ENCODE measurements around the gene HECTD2.

HECTD2 gene

GRCh38 chr10:91391920-91392319, 18.2 kb upstream of the HECTD2 start:
- no peak overlapping the region for H3K27ac ChIP-seq
- TF ChIP-seq CTCF (conservative IDR thresholded peaks at IDR 0.05), result no peak

GRCh38 chr10:91406322-91406721, 3.8 kb upstream of the HECTD2 start:
- H3K27ac ChIP-seq, result no peak overlapping the region
- TF ChIP-seq CTCF (conservative IDR thresholded peaks at IDR 0.05) (no peak), ZFX (IDR thresholded peaks at IDR 0.05) (no peak)

- TF ChIP-seq ZFX (IDR thresholded peaks at IDR 0.05), result no peak
- no peak; the same call in 1 of the 2 replicates for TF ChIP-seq CTCF (conservative IDR thresholded peaks at IDR 0.05)
- peak overlapping the region; percentile 92 for H3K27ac ChIP-seq
Measured at GRCh38 chr10:91409069-91409868, 875 bp upstream of the HECTD2 start.

GRCh38 chr10:91410638-91411371, 661 bp downstream of the HECTD2 start:
- H3K27ac ChIP-seq, result peak overlapping the region; percentile 92
- TF ChIP-seq ZFX (IDR thresholded peaks at IDR 0.05) (peak; percentile 7; the same call in 1 of the 2 replicates), CTCF (conservative IDR thresholded peaks at IDR 0.05) (no peak; the same call in 1 of the 2 replicates)

- H3K27ac ChIP-seq, result no peak overlapping the region
- no peak for TF ChIP-seq CTCF (conservative IDR thresholded peaks at IDR 0.05)
- TF ChIP-seq ZFX (IDR thresholded peaks at IDR 0.05), result no peak
Measured at GRCh38 chr10:91411621-91412020, 1.5 kb downstream of the HECTD2 start.

DNA sequence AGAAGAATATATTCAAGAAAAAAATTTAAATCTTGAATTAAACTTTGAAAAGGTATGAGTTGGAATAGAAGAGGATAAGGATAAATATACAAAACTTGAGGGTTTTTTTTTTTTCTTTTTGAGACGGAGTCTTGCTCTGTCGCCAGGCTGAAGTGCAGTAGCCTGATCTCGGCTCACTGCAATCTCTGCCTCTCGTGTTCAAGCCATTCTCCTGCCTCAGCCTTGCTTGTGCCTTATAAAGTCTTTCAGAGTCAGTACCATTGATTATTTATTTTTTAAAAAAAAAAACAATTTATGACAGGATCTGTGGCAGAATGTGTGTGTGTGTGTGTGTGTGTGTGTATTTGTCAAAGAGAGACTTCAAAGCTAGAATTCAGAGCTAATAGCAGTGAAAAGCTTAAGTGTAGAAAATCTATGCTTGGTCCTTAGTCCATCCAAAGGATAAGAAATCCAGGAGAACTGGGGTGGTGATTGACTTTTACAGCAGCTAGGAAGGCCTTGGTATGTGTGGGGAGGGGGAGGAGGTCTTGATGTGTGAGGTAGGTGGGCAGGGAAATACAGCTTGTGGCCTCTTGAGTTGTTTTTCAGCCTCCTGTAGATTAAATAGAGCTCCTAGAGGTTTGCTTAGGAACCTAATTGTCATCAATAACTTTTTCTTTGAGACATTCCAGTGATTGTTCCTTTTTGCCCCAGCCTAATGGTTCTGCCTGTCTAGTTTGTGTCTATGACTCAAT, 2.4 kb downstream of the HECTD2 start:
- TF ChIP-seq ZFX (IDR thresholded peaks at IDR 0.05) (no peak), CTCF (conservative IDR thresholded peaks at IDR 0.05) (no peak)
- no peak overlapping the region for H3K27ac ChIP-seq
